KMS-11 (cell line): ENCODE data around the gene B4GALNT3.
"Not testable (repeated sequence)": the region's sequence is repeated elsewhere in the genome, so short reads cannot be mapped to it uniquely, and the experiment has no call there.

Experiments
- H2AFZ ChIP-seq: fragments of 200-600 bp; sonication (generic); 2 replicates; pipeline ENCODE4 v1.6.1; 2016; ENCODE audit warnings: antibody characterized with exemption, mixed run types, low read depth
- H3K27ac ChIP-seq: fragments of 200-600 bp; sonication (generic); 2 replicates; pipeline ENCODE4 v1.6.1; 2016; ENCODE audit warnings: mild to moderate bottlenecking, mixed run types
- H3K27me3 ChIP-seq: fragments of 200-600 bp; sonication (generic); 2 replicates; pipeline ENCODE4 v1.6.1; 2017; ENCODE audit warnings: mild to moderate bottlenecking, low read depth, mixed run types, moderate library complexity; ENCODE audit not compliant: insufficient read depth
- H3K36me3 ChIP-seq: fragments of 200-600 bp; sonication (generic); 2 replicates; pipeline ENCODE4 v1.6.1; 2017; ENCODE audit warnings: mild to moderate bottlenecking, mixed run types; ENCODE audit not compliant: insufficient read depth
- H3K4me1 ChIP-seq: fragments of 200-600 bp; sonication (generic); 2 replicates; pipeline ENCODE4 v1.6.1; 2016; ENCODE audit warnings: mild to moderate bottlenecking, low read depth, mixed run types; ENCODE audit not compliant: poor library complexity, severe bottlenecking
- H3K4me2 ChIP-seq: fragments of 200-600 bp; sonication (generic); 2 replicates; pipeline ENCODE4 v1.7.0; 2016; ENCODE audit warnings: mild to moderate bottlenecking, mixed run types
- H3K4me3 ChIP-seq: fragments of 200-600 bp; sonication (generic); IDR thresholded peaks from 2 replicates; pipeline ENCODE4 v1.6.1; 2017; ENCODE audit warnings: low read depth, low read length, mixed read lengths; ENCODE audit not compliant: insufficient read depth
- H3K79me2 ChIP-seq: fragments of 200-600 bp; sonication (generic); 2 replicates; pipeline ENCODE4 v1.6.1; 2016; ENCODE audit warnings: low read depth, mixed run types; ENCODE audit not compliant: insufficient read depth
- H3K9ac ChIP-seq: fragments of 200-600 bp; sonication (generic); 2 replicates; pipeline ENCODE4 v1.6.1; 2016; ENCODE audit warnings: mild to moderate bottlenecking, mixed run types
- H4K20me1 ChIP-seq: fragments of 200-600 bp; sonication (generic); 2 replicates; pipeline ENCODE4 v1.6.1; 2016; ENCODE audit warnings: mild to moderate bottlenecking, mixed run types; ENCODE audit not compliant: insufficient read depth
- CTCF ChIP-seq: fragments of 200-600 bp; sonication (generic); conservative IDR thresholded peaks from 2 replicates; pipeline ENCODE4 v1.6.1; 2017; ENCODE audit warnings: low read depth, mild to moderate bottlenecking, antibody characterized with exemption, low read length, moderate library complexity, mixed read lengths

The B4GALNT3 gene

GRCh38 chr12:459430-460258 lies at the start of gene B4GALNT3:
TSS of gene B4GALNT3 (plus strand) at chr12:459939. CDS start at chr12:460377, 438 bp downstream.
- H3K4me1 ChIP-seq, result peaks cover 6% of the 10 kb centered on the region
- no peaks in the 10 kb centered on the region for H3K79me2 ChIP-seq
- H3K9ac ChIP-seq, result no peak within 1 kb of the TSS
- H4K20me1 ChIP-seq, result no peaks in the 10 kb centered on the region
- H3K4me3 ChIP-seq, result no peak within 1 kb of the TSS
- H3K36me3 ChIP-seq, result no peaks in the 10 kb centered on the region
- H2AFZ ChIP-seq, result peak within 1 kb of the TSS; percentile 93; the same call in 1 of the 2 replicates
- H3K27ac ChIP-seq, result no peak within 1 kb of the TSS
- TF ChIP-seq CTCF, result no peak
- H3K27me3 ChIP-seq, result peaks cover 10% of the 10 kb centered on the region; the same call in 1 of the 2 replicates
- peak within 1 kb of the TSS; percentile 95 for H3K4me2 ChIP-seq

- no peak for TF ChIP-seq CTCF
- H3K27ac ChIP-seq, result no peak overlapping the region
- no peaks in the 10 kb centered on the region for H3K79me2 ChIP-seq
- no peak overlapping the region for H3K9ac ChIP-seq
- H3K4me2 ChIP-seq, result no peak overlapping the region
- H4K20me1 ChIP-seq, result no peaks in the 10 kb centered on the region
- H3K27me3 ChIP-seq, result no peaks in the 10 kb centered on the region
- no peaks in the 10 kb centered on the region for H3K36me3 ChIP-seq
- no peak overlapping the region for H2AFZ ChIP-seq
- H3K4me3 ChIP-seq, result no peak overlapping the region
- no peaks in the 10 kb centered on the region for H3K4me1 ChIP-seq
Measured at GRCh38 chr12:414859-415258, 44.9 kb upstream of the B4GALNT3 start.

GRCh38 chr12:418432-418831 lies 41.3 kb upstream of the B4GALNT3 start:
- Histone ChIP-seq H3K9ac (no peak overlapping the region), H3K27ac (no peak overlapping the region), H4K20me1 (no peaks in the 10 kb centered on the region), H2AFZ (no peak overlapping the region), H3K79me2 (no peaks in the 10 kb centered on the region), H3K36me3 (no peaks in the 10 kb centered on the region), H3K4me3 (no peak overlapping the region), H3K27me3 (no peaks in the 10 kb centered on the region), H3K4me2 (no peak overlapping the region), H3K4me1 (no peaks in the 10 kb centered on the region)
- no peak for TF ChIP-seq CTCF

GRCh38 chr12:422526-422925 lies 37.2 kb upstream of the B4GALNT3 start:
- no peak overlapping the region for H3K4me2 ChIP-seq
- 0 out of 2 replicates have a peak, but pooled peaks cover 3% of the 10 kb centered on the region for H3K36me3 ChIP-seq
- H3K4me1 ChIP-seq, result no peaks in the 10 kb centered on the region
- H3K27ac ChIP-seq, result no peak overlapping the region
- H3K79me2 ChIP-seq, result no peaks in the 10 kb centered on the region
- no peak for TF ChIP-seq CTCF
- no peak overlapping the region for H3K9ac ChIP-seq
- H3K27me3 ChIP-seq, result no peaks in the 10 kb centered on the region
- H2AFZ ChIP-seq, result no peak overlapping the region
- H4K20me1 ChIP-seq, result no peaks in the 10 kb centered on the region
- no peak overlapping the region for H3K4me3 ChIP-seq

- not testable (repeated sequence) for H3K79me2 ChIP-seq, H3K4me3 ChIP-seq, H3K27me3 ChIP-seq, H4K20me1 ChIP-seq, H3K36me3 ChIP-seq, H3K4me2 ChIP-seq, H3K4me1 ChIP-seq, H3K9ac ChIP-seq, H2AFZ ChIP-seq, H3K27ac ChIP-seq
Measured at GRCh38 chr12:435737-436136, 24.0 kb upstream of the B4GALNT3 start.
